HCT116 (cell line): ENCODE data around the gene MRPL16. TPM values are rescaled to one million over a fixed set of nuclear protein-coding genes. Genes with fewer than 3 reads are reported as not detected.

Experiments used
- ATAC-seq: fragments of 200-7000 bp; cut with Tn5 transposase; 2 replicates; pipeline ENCODE4 v1.9.1; 2020; ENCODE audit warnings: mild to moderate bottlenecking, moderate library complexity
- BruUV-seq: library from RNA; stranded (reverse); fragments of 400-500 nt; replicated peaks from 2 replicates; lab custom pipeline; 2021; lab: Mats Ljungman, UMichigan
- CTCF ChIA-PET: fragments of 300-600 bp; sonication (Branson Sonifier 250); formaldehyde crosslinking; loops from one replicate; lab custom pipeline; 2021; ENCODE audit warnings: antibody characterized with exemption; lab: Charles Lee
- POLR2A ChIA-PET: fragments of 300-600, 350-600 bp; sonication (Branson Sonifier 250); formaldehyde crosslinking; loops from one replicate; lab custom pipeline; 2021; ENCODE audit warnings: antibody characterized with exemption; lab: Charles Lee
- RAD21 ChIA-PET, 2 experiments: fragments of 300-600 bp; sonication (Branson Sonifier 250); formaldehyde crosslinking; loops; one replicate each; lab custom pipeline; 2023; ENCODE audit warnings: low total read pairs in 2 of 2; ENCODE audit not compliant: uncharacterized antibody in 2 of 2, unreplicated experiment in 2 of 2, low non-redundant PET in 1 of 2; lab: Charles Lee
- DNase-seq: peaks from one replicate; pipeline ENCODE4 v3.0.0-alpha.2; 2010; ENCODE audit warnings: low read depth, low spot score
- H2AFZ ChIP-seq: fragments of 200-600 bp; shearing (Covaris generic), sonication (generic); 2 replicates; pipeline ENCODE4 v1.6.1; 2017; ENCODE audit warnings: low read depth, mixed run types, mixed read lengths, antibody characterized with exemption, low read length; ENCODE audit not compliant: poor library complexity, severe bottlenecking
- H3K27ac ChIP-seq: 2 replicates; pipeline ENCODE4 v1.5.1; 2012; ENCODE audit warnings: low read depth, low read length
- H3K27me3 ChIP-seq: fragments of 200-600 bp; sonication (generic); 2 replicates; pipeline ENCODE4 v1.6.1; 2016; ENCODE audit warnings: mixed run types, low read length, mixed read lengths; ENCODE audit not compliant: insufficient read depth
- H3K36me3 ChIP-seq, 2 experiments: fragments of 200-500 bp in 1 of 2; fragments of 200-600 bp in 1 of 2; sonication (Bioruptor generic) in 1 of 2; sonication (generic) in 1 of 2; 2 replicates each; pipeline versions ENCODE4 v1.5.1 to v1.6.1; 2014 to 2016; ENCODE audit warnings: low read length in 2 of 2, inconsistent platforms in 1 of 2, mixed read lengths in 1 of 2, mixed run types in 1 of 2; ENCODE audit not compliant: insufficient read depth in 2 of 2, control insufficient read depth in 1 of 2
- H3K4me1 ChIP-seq, 2 experiments: fragments of 200-600 bp in 1 of 2; sonication (generic) in 1 of 2; 2 replicates each; pipeline versions ENCODE4 v1.5.1 to v1.6.1; 2012 to 2017; ENCODE audit warnings: low read length in 2 of 2, inconsistent platforms in 1 of 2, mild to moderate bottlenecking in 1 of 2, mixed read lengths in 1 of 2, mixed run types in 1 of 2, moderate library complexity in 1 of 2; ENCODE audit not compliant: insufficient read depth in 2 of 2, control insufficient read depth in 1 of 2
- H3K4me2 ChIP-seq: fragments of 200-600 bp; sonication (generic); 2 replicates; pipeline ENCODE4 v1.6.1; 2017; ENCODE audit warnings: mixed run types, low read length, mixed read lengths
- H3K4me3 ChIP-seq, 2 experiments: fragments of 200-600 bp in 1 of 2; sonication (generic) in 1 of 2; replicated peaks in 1 of 2; 2 replicates each; pipeline ENCODE4 v1.5.1; 2011 to 2016; ENCODE audit warnings: low read length in 2 of 2, control low read depth in 1 of 2, low read depth in 1 of 2, mild to moderate bottlenecking in 1 of 2, mixed read lengths in 1 of 2, mixed run types in 1 of 2
- H3K79me2 ChIP-seq: fragments of 200-600 bp; sonication (generic); 2 replicates; pipeline ENCODE4 v1.6.1; 2017; ENCODE audit warnings: mild to moderate bottlenecking, mixed run types, low read length, moderate library complexity, mixed read lengths; ENCODE audit not compliant: insufficient read depth
- H3K9ac ChIP-seq: fragments of 200-600 bp; sonication (generic); 2 replicates; pipeline ENCODE4 v1.6.1; 2016; ENCODE audit warnings: low read length, mixed read lengths
- H3K9me2 ChIP-seq: fragments of 200-600 bp; sonication (generic), shearing (Covaris generic); 2 replicates; pipeline ENCODE4 v1.6.1; 2017; ENCODE audit warnings: mixed run types, mild to moderate bottlenecking, moderate library complexity; ENCODE audit not compliant: insufficient read depth
- H3K9me3 ChIP-seq, 2 experiments: fragments of 200-500 bp in 1 of 2; fragments of 200-600 bp in 1 of 2; sonication (Bioruptor generic) in 1 of 2; sonication (generic) in 1 of 2; 2 replicates each; pipeline ENCODE4 v1.6.1; 2014 to 2017; ENCODE audit warnings: low read length in 2 of 2, mixed read lengths in 2 of 2, inconsistent platforms in 1 of 2, low read depth in 1 of 2, mild to moderate bottlenecking in 1 of 2, mixed run types in 1 of 2, moderate library complexity in 1 of 2; ENCODE audit not compliant: control insufficient read depth in 1 of 2, insufficient read depth in 1 of 2
- H4K20me1 ChIP-seq: fragments of 200-600 bp; sonication (generic), shearing (Covaris generic); 2 replicates; pipeline ENCODE4 v1.6.1; 2017; ENCODE audit warnings: mixed run types, mild to moderate bottlenecking, moderate library complexity; ENCODE audit not compliant: insufficient read depth
- ATF3 ChIP-seq: IDR thresholded peaks from 2 replicates; pipeline ENCODE4 v1.6.1; 2012
- CEBPB ChIP-seq: IDR thresholded peaks from 2 replicates; pipeline ENCODE4 v1.6.1; 2012; ENCODE audit warnings: low read depth
- EGR1 ChIP-seq: IDR thresholded peaks from 2 replicates; pipeline ENCODE4 v1.6.1; 2012; ENCODE audit warnings: low read depth
- ELF1 ChIP-seq: IDR thresholded peaks from 2 replicates; pipeline ENCODE4 v1.6.1; 2012; ENCODE audit warnings: low read depth, borderline replicate concordance
- FOSL1 ChIP-seq: IDR thresholded peaks from 2 replicates; pipeline ENCODE4 v1.6.1; 2012; ENCODE audit warnings: low read depth
- JUND ChIP-seq: IDR thresholded peaks from 2 replicates; pipeline ENCODE4 v1.6.1; 2012
- POLR2AphosphoS5 ChIP-seq: IDR thresholded peaks from 2 replicates; pipeline ENCODE4 v1.6.1; 2011; ENCODE audit warnings: mild to moderate bottlenecking, low read depth, low read length, moderate library complexity
- SP1 ChIP-seq: IDR thresholded peaks from 2 replicates; pipeline ENCODE4 v1.6.1; 2012; ENCODE audit warnings: low read depth
- SRF ChIP-seq: IDR thresholded peaks from 2 replicates; pipeline ENCODE4 v1.6.1; 2012; ENCODE audit warnings: low read depth
- YY1 ChIP-seq: IDR thresholded peaks from 2 replicates; pipeline ENCODE4 v1.6.1; 2011; ENCODE audit warnings: low read length, low read depth, moderate library complexity, mild to moderate bottlenecking; ENCODE audit not compliant: insufficient replicate concordance; ENCODE audit errors: extremely low read depth
- ZNF274 ChIP-seq: fragments of 200-500 bp; sonication (Bioruptor generic); IDR thresholded peaks from 2 replicates; pipeline ENCODE4 v1.6.1; 2014; ENCODE audit warnings: mild to moderate bottlenecking, low read depth, low read length, inconsistent platforms
- intact Hi-C: fragments of 100-400 bp; cut with micrococcal nuclease; formaldehyde crosslinking; loops from 2 replicates; pipeline ENCODE4 v1.10.0; 2022
- total RNA-seq: library from RNA; stranded (reverse); gene quantifications from one replicate; pipeline ENCODE4 v1.2.1, GENCODE V29; 2021; ENCODE audit not compliant: unreplicated experiment
- TF ChIP-seq, protein P1 (sequence below): IDR thresholded peaks from 2 replicates; pipeline ENCODE4 v1.6.1; 2012

Gene MRPL16
- total RNA-seq, 1 experiment from 2014 or later: 61.0 TPM

DNA sequence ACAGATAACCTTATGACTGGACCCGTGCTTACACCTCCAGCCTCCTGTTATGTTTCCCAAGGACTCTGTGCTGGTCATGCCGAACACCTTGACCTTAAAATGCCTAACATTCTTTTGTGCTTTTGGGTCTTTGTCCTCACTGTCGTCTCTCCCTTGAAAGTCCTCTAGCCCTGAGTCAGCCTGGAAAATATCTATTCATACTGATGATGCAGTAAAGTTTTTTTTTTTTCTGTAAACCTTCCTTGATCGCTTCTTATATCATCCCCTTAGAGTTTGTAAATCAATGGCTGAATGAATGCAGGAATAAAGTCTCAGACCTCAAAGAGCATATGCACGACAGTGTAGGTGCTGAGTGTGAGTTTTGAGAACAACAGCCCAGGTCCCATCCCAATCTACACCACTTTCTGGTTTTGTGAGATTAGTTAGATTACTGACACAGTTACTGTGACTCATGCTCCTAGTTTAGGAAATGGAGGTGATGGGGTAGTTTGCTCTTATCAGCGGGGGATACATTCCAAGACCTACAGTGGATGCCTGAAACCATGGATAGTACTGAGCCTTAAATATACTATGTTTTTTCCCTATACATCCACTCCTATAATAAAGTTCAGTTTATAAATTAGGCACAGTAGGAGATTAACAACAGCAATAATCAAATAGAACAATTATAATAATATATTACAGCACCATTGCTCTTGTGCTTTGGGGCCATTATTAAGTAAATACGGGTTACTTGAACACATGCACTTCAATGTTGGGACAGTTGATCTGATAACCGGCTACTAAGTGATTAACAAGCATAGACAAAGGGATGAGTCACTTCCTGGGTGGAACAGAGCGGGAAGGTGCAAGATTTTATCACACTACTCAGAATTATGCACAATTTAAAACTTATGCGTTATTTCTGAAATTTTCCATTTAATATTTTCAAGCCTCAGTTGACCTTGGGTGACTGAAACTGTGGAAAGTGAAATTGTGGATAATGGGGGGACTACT, 47.2 kb upstream of the MRPL16 start:
- Histone ChIP-seq H3K36me3 (no peaks in the 10 kb centered on the region), H3K9me2 (no peaks in the 10 kb centered on the region), H3K9me3 (no peaks in the 10 kb centered on the region)
- BruUV-seq: no TSS peak
- ATAC-seq (peak; percentile 81), DNase-seq (peak; percentile 71)
- CTCF ChIA-PET: no interaction called here
- TF ChIP-seq EGR1: 0 out of 2 replicates have a peak, but pooled peaks have one; percentile 21
- peak; percentile 83 for TF ChIP-seq JUND
- TF ChIP-seq ELF1: no peak
- TF ChIP-seq ZNF274: no peak
- TF ChIP-seq POLR2AphosphoS5: 0 out of 2 replicates have a peak, but pooled peaks have one; percentile 22
- TF ChIP-seq SP1: peak; percentile 77
- TF ChIP-seq SRF: 0 out of 2 replicates have a peak, but pooled peaks have one; percentile 14
- TF ChIP-seq FOSL1: peak; percentile 81
- peak; percentile 37 for TF ChIP-seq CEBPB
- TF ChIP-seq, protein P1, sequence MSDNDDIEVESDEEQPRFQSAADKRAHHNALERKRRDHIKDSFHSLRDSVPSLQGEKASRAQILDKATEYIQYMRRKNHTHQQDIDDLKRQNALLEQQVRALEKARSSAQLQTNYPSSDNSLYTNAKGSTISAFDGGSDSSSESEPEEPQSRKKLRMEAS: peak; percentile 43
- TF ChIP-seq YY1: no peak
- TF ChIP-seq ATF3: peak; percentile 30
- TF ChIP-seq, all 23 proteins: peak for 9
- peak overlapping the region; percentile 79 for H3K4me2 ChIP-seq
- intact Hi-C loops: no loop called here
- no peaks in the 10 kb centered on the region for H4K20me1 ChIP-seq
- peak overlapping the region; percentile 55 for H2AFZ ChIP-seq
- peak overlapping the region; percentile 51 for H3K9ac ChIP-seq
- RAD21 ChIA-PET: no interaction called here
- POLR2A ChIA-PET: no interaction called here
- peaks cover 28 to 45% of the 10 kb centered on the region in 2 experiments for H3K4me1 ChIP-seq
- H3K27me3 ChIP-seq: no peaks in the 10 kb centered on the region
- H3K79me2 ChIP-seq: no peaks in the 10 kb centered on the region
- peak overlapping the region; percentile 70 for H3K27ac ChIP-seq
- peak overlapping the region in 1 of 2 experiments; percentile 42; a peak in 2 of 4 replicates for H3K4me3 ChIP-seq
